Erythroblast (primary cell): ENCODE results near the gene CGB3.

ENCODE experiments used
- GATA1 ChIP-seq: IDR thresholded peaks from 2 replicates; pipeline ENCODE4 v1.6.1; 2011; ENCODE audit warnings: low read depth, mild to moderate bottlenecking, control low read depth, low read length, moderate library complexity
- POLR2A ChIP-seq: IDR thresholded peaks from 2 replicates; pipeline ENCODE4 v1.6.1; 2011; ENCODE audit warnings: mild to moderate bottlenecking, low read length

- TF ChIP-seq POLR2A: no peak
- TF ChIP-seq GATA1: no peak
Measured at GRCh38 chr19:48999481-49000325, 24.4 kb downstream of the CGB3 start.
